ENCODE data around the gene NLGN1. TPM values are rescaled to one million over a fixed set of nuclear protein-coding genes. Genes with fewer than 3 reads are reported as not detected.

Gene NLGN1
- total and polyA plus RNA-seq, 12 donors: 0.13 to 3.7 (median 0.84) TPM

GRCh38 chr3:174197416-174197815 lies 799.9 kb downstream of the NLGN1 start:
- H3K36me3 ChIP-seq (replicated peaks in 1 of 2): no peaks in the 10 kb centered on the region
- no peaks in the 10 kb centered on the region for H3K9me3 ChIP-seq (replicated peaks in 1 of 3)
- TF ChIP-seq, protein P1, sequence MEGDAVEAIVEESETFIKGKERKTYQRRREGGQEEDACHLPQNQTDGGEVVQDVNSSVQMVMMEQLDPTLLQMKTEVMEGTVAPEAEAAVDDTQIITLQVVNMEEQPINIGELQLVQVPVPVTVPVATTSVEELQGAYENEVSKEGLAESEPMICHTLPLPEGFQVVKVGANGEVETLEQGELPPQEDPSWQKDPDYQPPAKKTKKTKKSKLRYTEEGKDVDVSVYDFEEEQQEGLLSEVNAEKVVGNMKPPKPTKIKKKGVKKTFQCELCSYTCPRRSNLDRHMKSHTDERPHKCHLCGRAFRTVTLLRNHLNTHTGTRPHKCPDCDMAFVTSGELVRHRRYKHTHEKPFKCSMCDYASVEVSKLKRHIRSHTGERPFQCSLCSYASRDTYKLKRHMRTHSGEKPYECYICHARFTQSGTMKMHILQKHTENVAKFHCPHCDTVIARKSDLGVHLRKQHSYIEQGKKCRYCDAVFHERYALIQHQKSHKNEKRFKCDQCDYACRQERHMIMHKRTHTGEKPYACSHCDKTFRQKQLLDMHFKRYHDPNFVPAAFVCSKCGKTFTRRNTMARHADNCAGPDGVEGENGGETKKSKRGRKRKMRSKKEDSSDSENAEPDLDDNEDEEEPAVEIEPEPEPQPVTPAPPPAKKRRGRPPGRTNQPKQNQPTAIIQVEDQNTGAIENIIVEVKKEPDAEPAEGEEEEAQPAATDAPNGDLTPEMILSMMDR (IDR thresholded peaks at IDR 0.05): no peak
- TF ChIP-seq POLR2A (IDR thresholded peaks at IDR 0.05): no peak
- H3K4me1 ChIP-seq (replicated peaks in 1 of 2): no peaks in the 10 kb centered on the region
- H3K27me3 ChIP-seq: no peaks in the 10 kb centered on the region
- no peak for DNase-seq
- no peak overlapping the region for H3K4me3 ChIP-seq
- 58 to 76% (median 67%) methylated on average over 5 of the region's 5 CpGs for WGBS, 4 donors
- intact Hi-C loops (cut with DNase I): no loop called here
- no peak overlapping the region for H3K27ac ChIP-seq

DNA sequence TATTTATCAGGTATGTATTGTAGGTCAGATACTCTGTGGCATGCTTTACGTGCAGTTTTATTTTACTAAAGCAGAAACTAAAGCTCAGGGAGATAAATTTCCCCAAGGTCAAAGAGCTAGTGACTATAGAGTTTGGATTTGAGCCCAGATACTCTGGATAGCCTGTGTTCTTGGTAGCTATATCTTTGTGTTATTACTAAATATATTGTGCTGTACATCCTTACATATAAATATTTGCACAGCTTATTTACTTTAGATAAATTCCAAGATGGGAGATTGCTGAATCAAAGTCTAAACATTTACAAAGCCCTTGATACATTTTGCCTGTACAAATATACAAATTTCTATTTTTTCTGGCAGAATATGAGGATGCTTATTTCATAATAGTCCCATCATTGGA lies 800.7 kb downstream of the NLGN1 start:
- Histone ChIP-seq H3K9me3 (replicated peaks in 1 of 3) (no peaks in the 10 kb centered on the region), H3K36me3 (replicated peaks in 1 of 2) (no peaks in the 10 kb centered on the region), H3K4me3 (no peak overlapping the region), H3K27ac (no peak overlapping the region), H3K27me3 (no peaks in the 10 kb centered on the region), H3K4me1 (replicated peaks in 1 of 2) (no peaks in the 10 kb centered on the region)
- DNase-seq: no peak
- intact Hi-C loops (cut with DNase I): no loop called here
- WGBS, 4 donors: 25 to 39% (median 35%) methylated on average over 1 of the region's 1 CpG
- TF ChIP-seq, protein P1 (IDR thresholded peaks at IDR 0.05): no peak
- TF ChIP-seq POLR2A (IDR thresholded peaks at IDR 0.05): no peak

- intact Hi-C loops (cut with DNase I): no loop called here
- TF ChIP-seq, protein P1 (IDR thresholded peaks at IDR 0.05): no peak
- no peak for TF ChIP-seq POLR2A (IDR thresholded peaks at IDR 0.05)
- H3K9me3 ChIP-seq (replicated peaks in 1 of 3): no peaks in the 10 kb centered on the region
- DNase-seq: no peak
- WGBS, 4 donors: 80 to 95% (median 93%) methylated on average over 1 of the region's 1 CpG
- no peak overlapping the region for H3K4me3 ChIP-seq
- no peaks in the 10 kb centered on the region for H3K27me3 ChIP-seq
- no peak overlapping the region for H3K27ac ChIP-seq
- H3K36me3 ChIP-seq (replicated peaks in 1 of 2): no peaks in the 10 kb centered on the region
- H3K4me1 ChIP-seq (replicated peaks in 1 of 2): no peaks in the 10 kb centered on the region
These were observed 802.2 kb downstream of the NLGN1 start for GRCh38 chr3:174199696-174200095.

DNA sequence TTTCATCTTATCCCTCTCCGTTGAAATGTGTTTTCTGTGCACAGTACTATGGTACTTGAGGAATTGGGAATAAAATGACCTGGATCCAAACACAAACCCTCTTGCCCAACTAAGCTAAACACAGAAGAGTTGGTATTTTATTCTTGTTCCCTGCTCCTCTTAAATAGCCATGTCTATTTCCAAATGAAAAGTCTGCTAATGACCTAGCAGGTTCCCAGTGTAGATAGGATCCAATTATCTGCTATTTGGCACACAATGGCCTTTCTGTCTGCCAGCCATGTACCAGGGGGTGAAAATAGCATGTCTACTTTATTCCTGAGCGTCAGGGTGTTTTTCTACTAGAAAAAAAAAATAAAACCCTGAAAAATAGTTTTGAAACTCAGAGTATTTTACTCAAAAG lies 804.6 kb downstream of the NLGN1 start:
- no peaks in the 10 kb centered on the region for H3K9me3 ChIP-seq (replicated peaks in 1 of 3)
- no peaks in the 10 kb centered on the region for H3K36me3 ChIP-seq (replicated peaks in 1 of 2)
- intact Hi-C loops (cut with DNase I): no loop called here
- no peaks in the 10 kb centered on the region for H3K4me1 ChIP-seq (replicated peaks in 1 of 2)
- TF ChIP-seq, protein P1 (IDR thresholded peaks at IDR 0.05): no peak
- no peak for TF ChIP-seq POLR2A (IDR thresholded peaks at IDR 0.05)
- H3K27me3 ChIP-seq: no peaks in the 10 kb centered on the region
- no peak for DNase-seq
- no peak overlapping the region for H3K4me3 ChIP-seq
- H3K27ac ChIP-seq: no peak overlapping the region
- 60 to 67% (median 66%) methylated on average over 2 of the region's 2 CpGs for WGBS, 4 donors
